A375 (cell line): ENCODE data around the gene MUC5B. TPM values are rescaled to one million over a fixed set of nuclear protein-coding genes. Genes with fewer than 3 reads are reported as not detected.

Experiments used
- small RNA-seq: library from RNA; depleted of rRNA; stranded (forward); fragments of <200 nt; gene quantifications from one replicate; pipeline ENCODE3, GENCODE V24; 2014
- total RNA-seq: library from RNA; depleted of rRNA; stranded (reverse); fragments of >200 nt; shearing (Covaris generic); gene quantifications from 2 replicates; pipeline ENCODE4 v1.2.3, GENCODE V29; 2014; rRNA removed

MUC5B gene, protein sequence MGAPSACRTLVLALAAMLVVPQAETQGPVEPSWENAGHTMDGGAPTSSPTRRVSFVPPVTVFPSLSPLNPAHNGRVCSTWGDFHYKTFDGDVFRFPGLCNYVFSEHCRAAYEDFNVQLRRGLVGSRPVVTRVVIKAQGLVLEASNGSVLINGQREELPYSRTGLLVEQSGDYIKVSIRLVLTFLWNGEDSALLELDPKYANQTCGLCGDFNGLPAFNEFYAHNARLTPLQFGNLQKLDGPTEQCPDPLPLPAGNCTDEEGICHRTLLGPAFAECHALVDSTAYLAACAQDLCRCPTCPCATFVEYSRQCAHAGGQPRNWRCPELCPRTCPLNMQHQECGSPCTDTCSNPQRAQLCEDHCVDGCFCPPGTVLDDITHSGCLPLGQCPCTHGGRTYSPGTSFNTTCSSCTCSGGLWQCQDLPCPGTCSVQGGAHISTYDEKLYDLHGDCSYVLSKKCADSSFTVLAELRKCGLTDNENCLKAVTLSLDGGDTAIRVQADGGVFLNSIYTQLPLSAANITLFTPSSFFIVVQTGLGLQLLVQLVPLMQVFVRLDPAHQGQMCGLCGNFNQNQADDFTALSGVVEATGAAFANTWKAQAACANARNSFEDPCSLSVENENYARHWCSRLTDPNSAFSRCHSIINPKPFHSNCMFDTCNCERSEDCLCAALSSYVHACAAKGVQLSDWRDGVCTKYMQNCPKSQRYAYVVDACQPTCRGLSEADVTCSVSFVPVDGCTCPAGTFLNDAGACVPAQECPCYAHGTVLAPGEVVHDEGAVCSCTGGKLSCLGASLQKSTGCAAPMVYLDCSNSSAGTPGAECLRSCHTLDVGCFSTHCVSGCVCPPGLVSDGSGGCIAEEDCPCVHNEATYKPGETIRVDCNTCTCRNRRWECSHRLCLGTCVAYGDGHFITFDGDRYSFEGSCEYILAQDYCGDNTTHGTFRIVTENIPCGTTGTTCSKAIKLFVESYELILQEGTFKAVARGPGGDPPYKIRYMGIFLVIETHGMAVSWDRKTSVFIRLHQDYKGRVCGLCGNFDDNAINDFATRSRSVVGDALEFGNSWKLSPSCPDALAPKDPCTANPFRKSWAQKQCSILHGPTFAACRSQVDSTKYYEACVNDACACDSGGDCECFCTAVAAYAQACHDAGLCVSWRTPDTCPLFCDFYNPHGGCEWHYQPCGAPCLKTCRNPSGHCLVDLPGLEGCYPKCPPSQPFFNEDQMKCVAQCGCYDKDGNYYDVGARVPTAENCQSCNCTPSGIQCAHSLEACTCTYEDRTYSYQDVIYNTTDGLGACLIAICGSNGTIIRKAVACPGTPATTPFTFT (N-terminal part only)
- total RNA-seq, result 7.2 and 8.6 TPM in 2 replicates

DNA sequence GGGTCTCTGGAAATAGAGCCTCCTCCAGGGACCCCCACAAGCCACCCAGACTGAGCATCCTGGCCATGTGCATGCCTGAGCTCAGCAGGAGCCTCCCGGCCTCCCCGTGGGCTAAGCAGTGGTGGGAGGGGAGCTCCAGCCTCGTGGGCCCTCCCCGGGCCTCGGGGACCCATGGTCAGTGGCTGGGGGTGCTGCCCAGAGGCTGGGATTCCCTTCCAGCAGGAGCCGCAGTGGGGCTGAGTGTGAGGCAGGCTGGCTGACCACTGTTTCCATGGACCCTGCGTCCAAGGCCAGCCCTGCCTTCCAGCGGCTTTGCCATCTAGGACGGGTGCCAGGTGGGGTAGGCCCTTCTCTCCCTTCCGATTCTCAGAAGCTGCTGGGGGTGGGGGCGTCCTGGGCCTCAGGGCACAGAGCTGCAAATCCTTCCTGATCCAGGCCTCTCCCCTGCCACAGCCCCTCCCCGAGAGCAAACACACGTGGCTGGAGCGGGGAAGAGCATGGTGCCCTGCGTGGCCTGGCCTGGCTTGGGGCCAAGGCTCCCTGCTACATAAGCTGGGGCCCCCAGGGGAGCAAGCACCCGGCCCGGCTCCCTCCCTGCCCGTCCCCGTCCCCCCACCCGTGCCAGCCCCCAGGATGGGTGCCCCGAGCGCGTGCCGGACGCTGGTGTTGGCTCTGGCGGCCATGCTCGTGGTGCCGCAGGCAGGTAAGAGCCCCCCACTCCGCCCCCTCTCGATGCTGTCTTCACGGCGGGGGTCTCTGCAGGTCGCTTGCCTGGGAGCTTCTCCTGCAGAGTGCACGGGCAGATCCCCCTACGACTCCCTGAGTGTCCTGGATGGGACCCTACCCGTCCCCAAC, at the start of gene MUC5B:
MUC5B (plus strand) TSS at position 576 of the 855 bp plus-strand sequence; CDS start at position 634, 58 bp downstream.

DNA sequence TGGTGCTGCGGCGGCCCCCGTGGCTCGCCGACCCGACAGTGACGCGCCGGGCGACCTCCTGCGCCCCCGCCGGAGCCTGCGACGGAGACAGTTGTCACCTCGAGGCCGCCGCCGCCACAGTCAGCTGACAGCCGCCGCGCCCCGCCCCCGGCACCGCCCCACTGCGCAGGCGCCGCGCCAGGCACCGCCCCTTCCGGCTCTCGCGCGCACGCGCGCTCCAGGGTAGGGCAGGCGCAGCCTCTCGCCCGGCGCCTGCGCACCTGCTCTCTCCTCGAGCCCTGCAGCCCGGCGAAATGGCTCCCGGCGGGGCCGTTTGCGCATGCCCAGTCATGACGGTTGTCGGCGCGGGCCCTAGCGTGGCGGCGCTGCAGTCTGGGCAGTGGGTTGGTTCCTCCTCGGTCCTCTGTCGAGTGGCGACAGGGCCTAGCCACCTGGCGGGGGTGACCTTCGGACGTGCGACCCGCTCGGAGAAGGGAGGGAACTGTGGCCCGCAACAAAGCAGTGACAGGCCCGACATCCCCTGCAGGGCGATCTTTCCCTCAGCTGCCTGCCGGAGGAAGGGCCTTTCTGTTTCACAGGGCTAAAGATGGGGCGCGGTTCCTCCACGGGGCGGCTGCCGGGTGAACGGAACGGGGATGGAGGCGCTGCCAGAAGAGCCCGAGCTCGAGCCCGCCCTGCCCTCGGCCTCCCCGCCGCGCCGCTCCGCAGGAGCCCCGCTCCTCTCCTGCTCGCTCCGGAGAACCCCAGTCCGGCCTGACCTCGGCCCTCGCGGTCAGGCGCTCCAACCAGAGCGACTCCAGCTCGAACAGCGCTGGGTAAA, 86.8 kb downstream of the MUC5B start, which contains the start of gene TOLLIP:
TOLLIP (minus strand) TSS at position 135 of the 820 bp plus-strand sequence; CDS start at position 1, 134 bp downstream.

Small RNAs within 50 kb of the gene (small RNA-seq; reads per million reads assigned to genes)
- not detected for gene MIR6744

Other genes with a start within 250 kb of the MUC5B start
- gene MUC6, start 186.3 kb upstream of the MUC5B start, total RNA-seq, result 0.08 TPM in 1 of 2 replicates, not detected in the other
- 0.03 and 0.04 TPM in 2 replicates for gene MUC2, start 148.2 kb upstream of the MUC5B start, total RNA-seq
- under 0.01 and 0.08 TPM in 2 replicates for gene MUC5AC, start 65.1 kb upstream of the MUC5B start, total RNA-seq
- 16.1 and 24.4 TPM in 2 replicates for gene TOLLIP, start 86.6 kb downstream of the MUC5B start, total RNA-seq
- 0.48 and 0.49 TPM in 2 replicates for gene BRSK2, start 166.9 kb downstream of the MUC5B start, total RNA-seq